Stimulated activated CD4-positive, alpha-beta T cell treated with anti-CD3 and anti-CD28 coated beads, Interleukin-4, amount 100 ng/mL, for 1 hour (primary cell): ENCODE measurements around the gene COG5.

Experiments
- DNase-seq: peaks from one replicate; pipeline ENCODE4 v3.0.0-alpha.2; 2020

Gene COG5

GRCh38 chr7:107505362-107505761 lies 58.4 kb downstream of the COG5 start:
- no peak for DNase-seq

- DNase-seq, result no peak
Measured at GRCh38 chr7:107503687-107504086, 60.0 kb downstream of the COG5 start.

- DNase-seq, result no peak
Measured at GRCh38 chr7:107502797-107503196, 60.9 kb downstream of the COG5 start.

GRCh38 chr7:107502154-107502553 lies 61.6 kb downstream of the COG5 start:
- no peak for DNase-seq

- DNase-seq, result no peak
Measured at GRCh38 chr7:107501593-107501992, 62.1 kb downstream of the COG5 start.

GRCh38 chr7:107499731-107500130 lies 64.0 kb downstream of the COG5 start:
- DNase-seq, result no peak

GRCh38 chr7:107495516-107495915 lies 68.2 kb downstream of the COG5 start:
- DNase-seq, result no peak

GRCh38 chr7:107494884-107495283 lies 68.8 kb downstream of the COG5 start:
- DNase-seq, result no peak

GRCh38 chr7:107494315-107494751 lies 69.4 kb downstream of the COG5 start:
- DNase-seq, result no peak

- no peak for DNase-seq
Measured at GRCh38 chr7:107492875-107493274, 70.8 kb downstream of the COG5 start.

GRCh38 chr7:107486041-107486440 lies 77.7 kb downstream of the COG5 start:
- DNase-seq, result no peak

- DNase-seq, result no peak
Measured at GRCh38 chr7:107482571-107482970, 81.1 kb downstream of the COG5 start.

GRCh38 chr7:107480932-107481331 lies 82.8 kb downstream of the COG5 start:
- DNase-seq, result no peak

GRCh38 chr7:107479303-107479702 lies 84.4 kb downstream of the COG5 start:
- no peak for DNase-seq

GRCh38 chr7:107474104-107474521 lies 89.6 kb downstream of the COG5 start:
- DNase-seq, result no peak

GRCh38 chr7:107472116-107472515 lies 91.6 kb downstream of the COG5 start:
- no peak for DNase-seq

GRCh38 chr7:107471292-107472070 lies 92.2 kb downstream of the COG5 start:
- DNase-seq, result no peak

- no peak for DNase-seq
Measured at GRCh38 chr7:107469929-107470328, 93.8 kb downstream of the COG5 start, which contains the start of gene GPR22. TSS of gene GPR22 (plus strand) at chr7:107470057. CDS start at chr7:107474061, 4,004 bp downstream.

GRCh38 chr7:107468824-107469223 lies 94.9 kb downstream of the COG5 start:
- no peak for DNase-seq

GRCh38 chr7:107467972-107468371 lies 95.7 kb downstream of the COG5 start:
- DNase-seq, result no peak

GRCh38 chr7:107464666-107465226 lies 99.0 kb downstream of the COG5 start:
- no peak for DNase-seq

- DNase-seq, result peak; percentile 34
Measured at GRCh38 chr7:107463139-107464078, 100.3 kb downstream of the COG5 start.

- DNase-seq, result no peak
Measured at GRCh38 chr7:107461938-107462533, 101.7 kb downstream of the COG5 start.
